ENCODE results near the gene SLC19A1.

Gene SLC19A1

GRCh38 chr21:45576838-45577737 lies 34.8 kb upstream of the SLC19A1 start:
- no peak for TF ChIP-seq CTCF (IDR thresholded peaks at IDR 0.05; ENCODE audit: control extremely low read depth, extremely low read depth, low read depth, missing control alignments)
- DNase-seq (ENCODE audit: extremely low spot score) = no peak
- ChIA-PET POLR2A (no interaction called here), CTCF (interaction anchor here (0.9 kb wide), 1 partner anchor 19 kb away, joined by 4 read pairs; no protein-coding TSS in a partner anchor)

- ChIA-PET CTCF (interaction anchor here (0.9 to 1.1 kb wide), 2 partner anchors 20 kb away, joined by 4 read pairs; no protein-coding TSS in a partner anchor), POLR2A (no interaction called here)
- no peak for TF ChIP-seq CTCF (IDR thresholded peaks at IDR 0.05; ENCODE audit: control extremely low read depth, extremely low read depth, low read depth, missing control alignments)
- no peak for DNase-seq (ENCODE audit: extremely low spot score)
These were observed 34.0 kb upstream of the SLC19A1 start for GRCh38 chr21:45575993-45576837.

DNA sequence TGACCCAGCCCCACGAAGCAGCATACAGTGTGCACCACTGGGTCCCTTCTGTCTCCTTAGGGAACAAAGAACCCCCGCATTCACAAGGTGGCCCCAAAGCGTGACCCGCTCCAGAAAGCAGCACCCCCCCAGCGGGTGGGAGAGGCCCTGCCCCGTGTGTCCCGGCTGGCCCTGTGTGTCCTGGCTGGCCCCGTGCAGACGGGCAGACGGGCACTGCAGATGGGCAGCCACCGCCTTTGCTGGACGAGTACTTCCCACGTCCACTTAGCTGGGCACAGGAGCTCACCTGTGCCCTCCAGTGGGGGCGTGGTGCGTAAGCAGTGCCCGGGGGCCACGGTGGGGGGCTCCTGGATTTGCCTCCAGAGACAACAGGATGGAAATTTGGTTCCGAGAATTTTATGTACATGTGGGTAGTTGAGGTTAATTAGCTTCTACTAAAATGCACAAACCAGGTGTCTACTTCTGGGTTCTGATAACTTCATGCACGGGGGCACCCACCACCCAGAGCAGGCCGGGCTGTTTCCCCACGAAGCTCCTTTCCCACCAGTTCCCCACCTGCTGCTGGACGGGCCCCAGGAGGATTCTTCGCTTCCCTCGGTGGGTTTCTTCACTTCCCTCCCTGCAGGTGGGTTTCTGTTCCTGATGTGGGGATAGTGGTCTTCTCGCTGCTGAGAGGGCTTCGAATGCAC lies 33.2 kb upstream of the SLC19A1 start:
- no peak for DNase-seq (ENCODE audit: extremely low spot score)
- POLR2A ChIA-PET = no interaction called here
- TF ChIP-seq CTCF (IDR thresholded peaks at IDR 0.05; ENCODE audit: control extremely low read depth, extremely low read depth, low read depth, missing control alignments) = no peak
- CTCF ChIA-PET = interaction anchor here (1.1 kb wide), 1 partner anchor 19 kb away, joined by 4 read pairs; no protein-coding TSS in a partner anchor

DNA sequence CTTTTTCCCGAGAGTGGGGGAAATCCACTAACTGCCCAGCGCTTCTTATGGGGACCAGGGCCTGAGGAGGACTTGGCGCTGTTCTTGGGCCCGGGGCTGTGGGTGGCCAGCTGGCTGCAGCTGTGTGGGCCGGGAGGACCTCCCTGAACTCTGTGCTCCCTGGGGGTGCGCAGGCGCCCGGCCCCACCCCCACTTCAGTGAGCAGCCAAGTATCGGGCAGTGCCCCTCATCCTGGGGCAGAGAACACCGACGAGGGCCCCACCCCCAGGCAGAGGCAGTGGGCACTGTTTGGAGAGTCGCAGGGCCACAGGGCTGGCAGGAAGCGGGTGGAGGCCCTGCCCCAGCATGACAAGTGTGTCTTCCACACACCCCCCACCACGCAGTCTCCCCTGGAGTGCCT lies 32.5 kb upstream of the SLC19A1 start:
- CTCF ChIA-PET = no interaction called here
- no peak for TF ChIP-seq CTCF (IDR thresholded peaks at IDR 0.05; ENCODE audit: control extremely low read depth, extremely low read depth, low read depth, missing control alignments)
- POLR2A ChIA-PET = no interaction called here
- no peak for DNase-seq (ENCODE audit: extremely low spot score)

GRCh38 chr21:45574081-45574501 lies 31.9 kb upstream of the SLC19A1 start:
- CTCF ChIA-PET = no interaction called here
- POLR2A ChIA-PET = no interaction called here
- TF ChIP-seq CTCF (IDR thresholded peaks at IDR 0.05; ENCODE audit: control extremely low read depth, extremely low read depth, low read depth, missing control alignments) = no peak
- no peak for DNase-seq (ENCODE audit: extremely low spot score)

Data from GM10248 (cell line).